Measurements from ENCODE around the gene GRHL1.
"Not testable (repeated sequence)": the region's sequence is repeated elsewhere in the genome, so short reads cannot be mapped to it uniquely, and the experiment has no call there.

GRHL1 gene

GRCh38 chr2:9951522-9952285 lies at the start of gene GRHL1:
TSS of gene GRHL1 (plus strand) at chr2:9951693. CDS start at chr2:9951834, 141 bp downstream.
- DNase-seq: peak; percentile 95

DNA sequence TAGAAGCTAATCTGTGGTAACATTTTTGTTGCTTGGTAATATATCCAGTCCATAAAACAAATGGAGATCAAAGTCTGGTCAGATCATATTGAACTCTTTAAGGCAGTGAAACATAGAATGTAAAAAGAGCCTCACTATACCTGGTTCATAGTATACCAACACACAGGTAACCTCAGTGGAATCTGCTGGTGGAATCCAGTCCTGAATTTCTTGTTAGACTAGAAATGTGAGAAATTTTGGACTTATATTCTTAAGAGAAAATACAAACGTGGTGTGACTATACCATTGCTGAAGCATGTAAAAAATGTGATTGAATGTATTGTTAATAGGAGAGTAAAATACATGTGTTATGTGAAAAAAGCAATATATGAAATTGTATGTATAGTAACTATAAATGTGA lies 46.1 kb upstream of the GRHL1 start:
- peak; percentile 8 for DNase-seq

- DNase-seq: no peak
These were observed 44.1 kb upstream of the GRHL1 start for GRCh38 chr2:9907402-9907801.

GRCh38 chr2:9908639-9909038 lies 42.9 kb upstream of the GRHL1 start:
- peak; percentile 2 for DNase-seq

DNA sequence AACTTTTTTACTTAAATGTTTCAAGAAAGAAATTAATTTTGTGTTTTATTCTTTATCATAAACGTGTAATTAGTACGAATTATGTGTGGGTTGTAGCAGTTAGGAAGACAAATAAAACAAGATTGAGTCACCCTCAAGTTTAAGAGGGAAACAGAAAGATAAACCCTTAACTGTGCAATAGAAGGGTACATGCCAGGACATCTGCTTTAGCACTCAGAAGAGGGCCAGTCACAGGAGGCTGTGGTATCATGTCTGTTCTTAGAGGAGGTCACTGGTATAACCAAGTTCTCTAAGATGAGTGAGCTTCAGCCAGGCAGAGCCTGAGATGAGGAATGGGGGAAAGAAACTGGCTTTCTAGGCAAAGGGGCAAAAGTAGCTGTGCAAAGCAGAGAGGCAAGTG lies 42.4 kb upstream of the GRHL1 start:
- no peak for DNase-seq

DNA sequence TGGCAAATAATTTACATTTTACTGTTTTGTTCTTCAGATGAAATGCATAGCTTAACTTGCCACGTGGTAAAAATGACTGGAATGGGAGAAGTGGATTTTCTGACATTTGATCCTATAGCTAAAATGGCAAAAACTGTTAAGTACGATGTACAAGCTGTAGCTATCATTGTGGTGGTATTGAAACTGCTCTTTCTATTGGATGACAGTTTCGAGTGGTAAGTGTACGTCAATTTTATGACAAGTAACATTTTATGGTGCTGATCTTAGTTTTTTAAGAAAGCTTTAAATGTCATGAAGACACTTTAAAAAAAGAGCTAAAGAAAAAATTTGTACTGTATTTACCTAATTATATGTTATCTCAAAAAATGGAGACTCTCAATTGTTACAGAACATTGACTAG lies 40.8 kb upstream of the GRHL1 start:
- DNase-seq: no peak

DNA sequence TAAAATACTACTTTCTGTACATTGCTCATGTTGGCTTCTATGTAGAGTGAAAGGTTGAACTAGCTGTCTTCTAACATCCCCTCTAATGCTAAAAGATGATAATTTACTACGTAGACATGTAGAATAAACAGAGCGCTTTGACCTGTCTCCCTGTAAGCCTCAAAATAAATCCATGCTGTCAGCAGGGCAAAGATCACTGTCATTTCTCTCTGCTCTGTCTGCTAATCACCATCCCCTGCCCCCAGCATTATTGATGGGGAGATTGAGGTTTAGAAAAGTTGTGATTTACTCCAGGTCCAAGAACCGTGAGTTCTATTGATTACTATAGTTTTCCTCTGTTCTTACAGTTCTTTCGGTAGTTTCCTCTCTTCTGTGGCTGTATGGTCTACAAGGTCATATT lies 39.0 kb upstream of the GRHL1 start:
- DNase-seq: no peak

DNA sequence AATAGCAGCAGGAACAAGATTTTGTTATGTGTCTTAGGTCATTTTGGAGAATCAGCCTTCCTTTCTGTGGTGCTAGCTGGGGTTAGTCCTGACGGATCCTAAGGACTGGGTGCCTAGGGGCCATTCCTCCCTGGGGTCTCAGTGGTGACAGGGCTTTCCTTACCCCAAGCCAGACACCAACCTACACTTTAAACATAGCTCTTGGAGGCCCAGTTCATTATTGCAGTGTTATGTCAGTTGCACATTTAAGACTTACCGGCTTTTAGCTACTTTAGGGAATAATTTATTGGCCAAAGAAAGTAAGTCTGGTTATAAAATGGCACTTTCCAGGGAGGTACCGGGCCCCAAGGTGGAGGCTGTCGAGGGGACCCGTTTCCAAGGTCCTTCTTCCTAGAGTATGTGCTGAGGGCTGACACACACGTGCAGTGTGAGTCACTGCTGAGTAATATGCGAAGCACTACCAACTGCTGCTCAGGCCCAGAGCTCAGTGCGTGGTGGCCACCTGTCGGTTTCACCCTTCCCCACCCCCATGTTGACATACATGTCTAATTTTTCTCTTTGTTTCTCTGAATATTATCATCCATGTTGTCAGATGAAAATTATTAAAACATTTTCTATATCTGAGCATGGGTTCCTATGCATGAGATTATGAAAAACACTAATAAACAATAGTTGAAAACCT lies 37.0 kb upstream of the GRHL1 start:
- peak; percentile 83 for DNase-seq

DNA sequence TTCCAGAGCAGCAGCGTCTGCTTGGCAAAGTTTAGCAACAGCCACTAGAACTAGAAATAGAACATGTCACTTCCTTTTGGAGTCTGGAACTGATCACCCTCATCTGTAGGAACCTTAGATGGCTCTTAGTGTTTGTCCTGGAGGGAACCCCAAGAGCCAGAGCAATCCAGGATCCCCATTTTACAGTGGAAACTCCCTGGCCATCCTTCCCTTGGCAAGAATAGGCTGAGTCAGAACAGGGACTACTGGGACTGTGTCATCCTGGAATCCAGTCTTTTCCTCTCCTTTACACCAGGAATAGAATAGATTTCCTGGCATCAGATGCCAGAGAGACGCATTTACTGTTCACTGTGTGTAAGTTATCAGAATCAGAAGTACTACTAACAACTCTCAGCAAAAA lies 33.2 kb upstream of the GRHL1 start:
- no peak for DNase-seq

GRCh38 chr2:9919512-9919911 lies 32.0 kb upstream of the GRHL1 start:
- DNase-seq: no peak

GRCh38 chr2:9927020-9927419 lies 24.5 kb upstream of the GRHL1 start:
- DNase-seq: not testable (repeated sequence)

DNA sequence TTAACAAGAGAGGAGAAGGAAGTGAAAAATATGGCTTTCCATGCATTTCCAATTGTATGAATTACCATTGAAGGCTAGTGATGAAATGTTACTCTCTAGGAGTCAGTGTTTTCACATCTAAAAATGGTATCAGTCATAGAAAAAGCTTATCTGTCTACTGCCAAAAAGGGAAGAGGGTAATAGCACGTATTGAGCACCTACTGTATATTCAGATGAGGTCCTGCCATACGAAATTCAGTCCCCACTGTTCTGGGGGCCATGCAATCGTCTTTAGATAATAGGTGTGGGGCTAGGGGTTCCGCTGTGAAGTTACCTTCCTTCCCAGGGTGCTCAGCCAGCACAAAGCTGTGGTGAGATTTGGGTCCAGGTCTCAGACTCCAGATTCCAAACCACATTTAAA lies 14.2 kb upstream of the GRHL1 start:
- DNase-seq: no peak

- no peak for DNase-seq
These were observed 13.5 kb upstream of the GRHL1 start for GRCh38 chr2:9937968-9938367.

- no peak for DNase-seq
These were observed 11.7 kb upstream of the GRHL1 start for GRCh38 chr2:9939587-9940485.

GRCh38 chr2:9941196-9941995 lies 10.1 kb upstream of the GRHL1 start:
- no peak for DNase-seq

DNA sequence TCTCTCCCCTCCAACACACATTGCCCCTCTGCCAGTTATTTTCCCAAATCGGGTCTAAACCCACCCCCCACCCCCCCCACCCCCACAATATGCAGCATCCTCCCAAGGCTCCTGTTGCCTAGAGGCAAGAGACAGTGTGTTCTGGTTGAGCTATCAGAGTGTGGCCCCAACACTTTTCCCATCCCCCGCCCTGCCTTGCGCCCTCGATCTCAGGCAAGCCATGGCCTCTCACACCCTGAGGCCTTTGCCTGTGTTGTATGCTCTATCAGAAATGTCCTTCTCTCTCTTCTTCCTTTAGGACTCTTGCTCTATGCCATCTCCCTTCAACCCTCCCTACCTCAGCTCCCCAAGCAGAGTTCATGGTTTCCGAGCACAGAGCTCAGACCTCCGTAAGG lies 9.5 kb upstream of the GRHL1 start:
- no peak for DNase-seq

DNA sequence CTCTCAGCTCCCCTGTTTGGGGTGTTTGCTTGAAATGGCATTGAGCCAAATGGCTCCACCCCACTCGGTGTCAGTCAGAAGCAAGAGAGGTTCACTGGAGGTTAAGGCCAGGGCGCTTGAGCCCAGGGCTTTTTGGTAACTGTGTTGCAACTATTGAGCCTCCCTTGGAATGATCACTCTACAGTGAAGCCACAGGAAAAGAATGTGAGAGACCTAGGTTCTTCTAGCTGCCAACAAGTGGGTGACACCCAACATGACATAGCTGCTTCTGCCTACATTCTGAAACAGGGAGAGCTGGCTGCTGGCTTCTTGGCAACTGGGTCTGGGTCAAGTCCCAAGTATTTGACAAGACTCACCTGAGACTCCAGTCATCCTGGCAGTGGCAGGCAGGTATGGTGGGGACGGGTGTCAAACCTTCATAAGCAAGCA lies 7.1 kb upstream of the GRHL1 start:
- no peak for DNase-seq

- DNase-seq: no peak
These were observed 5.9 kb upstream of the GRHL1 start for GRCh38 chr2:9945596-9945995.

GRCh38 chr2:9946076-9946475 lies 5.4 kb upstream of the GRHL1 start:
- no peak for DNase-seq

DNA sequence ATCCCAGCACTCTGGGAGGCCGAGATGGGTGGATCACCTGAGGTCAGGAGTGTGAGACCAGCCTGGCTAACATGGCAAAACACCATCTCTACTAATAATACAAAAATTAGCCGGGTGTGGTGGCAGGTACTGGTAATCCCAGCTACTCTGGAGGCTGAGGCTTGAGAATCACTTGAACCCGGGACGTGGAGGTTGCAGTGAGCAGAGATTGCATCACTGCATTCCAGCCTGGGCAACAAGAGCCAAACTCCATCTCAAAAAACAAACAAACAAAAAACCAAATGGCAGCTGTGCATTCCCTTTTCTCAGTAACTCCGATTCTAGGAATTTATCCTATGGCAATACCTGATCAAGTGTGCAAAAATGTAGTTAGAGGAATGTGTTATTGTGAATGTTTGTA lies 4.7 kb upstream of the GRHL1 start:
- DNase-seq: no peak

GRCh38 chr2:9948721-9949120 lies 2.8 kb upstream of the GRHL1 start:
- DNase-seq: no peak

GRCh38 chr2:9949239-9949991 lies 2.1 kb upstream of the GRHL1 start:
- DNase-seq: no peak
